NCI-H2196 treated with DMSO at 0.1 percent for 48 hours (cell line): ENCODE data around the gene TMEM208.

Experiments used
- DNase-seq: peaks from one replicate; lab custom pipeline; 2025; ENCODE audit not compliant: unreplicated experiment; lab: John Stamatoyannopoulos, UW

Gene TMEM208

GRCh38 chr16:67208154-67208896 lies 18.6 kb upstream of the TMEM208 start:
- no peak for DNase-seq

- DNase-seq = no peak
Measured at GRCh38 chr16:67209565-67209964, 17.4 kb upstream of the TMEM208 start.

GRCh38 chr16:67210069-67210937 lies 16.6 kb upstream of the TMEM208 start:
- DNase-seq = no peak

- no peak for DNase-seq
Measured at GRCh38 chr16:67211674-67212073, 15.3 kb upstream of the TMEM208 start.

GRCh38 chr16:67212766-67213165 lies 14.2 kb upstream of the TMEM208 start:
- DNase-seq = no peak

- DNase-seq = no peak
Measured at GRCh38 chr16:67213197-67214019, 13.5 kb upstream of the TMEM208 start.

- DNase-seq = no peak
Measured at GRCh38 chr16:67215706-67216105, 11.2 kb upstream of the TMEM208 start.

- no peak for DNase-seq
Measured at GRCh38 chr16:67216612-67217490, 10.1 kb upstream of the TMEM208 start.

- DNase-seq = no peak
Measured at GRCh38 chr16:67223992-67224391, 2.9 kb upstream of the TMEM208 start.

GRCh38 chr16:67226295-67226803 lies 581 bp upstream of the TMEM208 start:
- DNase-seq = no peak

- no peak for DNase-seq
Measured at GRCh38 chr16:67227567-67227921, 614 bp downstream of the TMEM208 start.

GRCh38 chr16:67228034-67228785 lies 1.3 kb downstream of the TMEM208 start:
- no peak for DNase-seq

- DNase-seq = no peak
Measured at GRCh38 chr16:67228905-67229304, 2.0 kb downstream of the TMEM208 start.

- DNase-seq = no peak
Measured at GRCh38 chr16:67229906-67230808, 3.2 kb downstream of the TMEM208 start.

GRCh38 chr16:67230809-67231660 lies 4.1 kb downstream of the TMEM208 start:
- DNase-seq = peak; percentile 15

- no peak for DNase-seq
Measured at GRCh38 chr16:67233596-67233995, 6.7 kb downstream of the TMEM208 start.

GRCh38 chr16:67234180-67234597 lies 7.3 kb downstream of the TMEM208 start:
- DNase-seq = no peak
